GM18520 (cell line): ENCODE measurements around the gene KIF26B.
"Not testable (repeated sequence)": the region's sequence is repeated elsewhere in the genome, so short reads cannot be mapped to it uniquely, and the experiment has no call there.

Source experiments
- ATAC-seq: cut with Tn5 transposase; IDR thresholded peaks from one replicate; pipeline ENCODE4 v1.9.1; 2021; ENCODE audit not compliant: unreplicated experiment

KIF26B gene

GRCh38 chr1:245687636-245688535 lies 533.1 kb downstream of the KIF26B start:
- ATAC-seq = no peak

- ATAC-seq = no peak
Observed at GRCh38 chr1:245688536-245689453, 534.0 kb downstream of the KIF26B start.

DNA sequence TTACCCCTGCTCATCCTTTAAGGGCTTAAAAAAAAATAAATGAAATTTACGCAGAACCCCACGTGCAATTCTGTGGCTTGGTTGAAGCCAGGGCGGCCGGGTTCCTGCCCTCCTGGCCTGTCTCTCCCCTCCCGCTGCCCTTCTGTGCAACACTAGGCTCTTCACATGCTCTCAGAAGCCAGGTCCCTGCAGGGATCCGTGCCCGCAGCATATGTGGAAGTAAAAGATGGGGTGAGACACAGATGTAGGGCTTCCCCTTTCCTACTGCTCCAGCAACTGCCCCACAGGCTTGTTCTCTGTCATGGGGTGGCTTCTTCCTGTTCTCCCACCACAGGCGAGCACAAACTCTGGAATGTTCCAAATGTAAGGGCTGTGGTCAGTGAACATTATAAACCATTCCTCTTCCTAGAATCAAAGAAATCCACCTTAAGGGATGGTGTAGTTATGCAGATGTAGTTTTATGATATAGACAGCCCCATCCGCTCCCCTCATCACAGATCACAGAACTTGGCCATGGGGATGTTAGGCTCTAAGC lies 535.4 kb downstream of the KIF26B start:
- ATAC-seq = no peak

DNA sequence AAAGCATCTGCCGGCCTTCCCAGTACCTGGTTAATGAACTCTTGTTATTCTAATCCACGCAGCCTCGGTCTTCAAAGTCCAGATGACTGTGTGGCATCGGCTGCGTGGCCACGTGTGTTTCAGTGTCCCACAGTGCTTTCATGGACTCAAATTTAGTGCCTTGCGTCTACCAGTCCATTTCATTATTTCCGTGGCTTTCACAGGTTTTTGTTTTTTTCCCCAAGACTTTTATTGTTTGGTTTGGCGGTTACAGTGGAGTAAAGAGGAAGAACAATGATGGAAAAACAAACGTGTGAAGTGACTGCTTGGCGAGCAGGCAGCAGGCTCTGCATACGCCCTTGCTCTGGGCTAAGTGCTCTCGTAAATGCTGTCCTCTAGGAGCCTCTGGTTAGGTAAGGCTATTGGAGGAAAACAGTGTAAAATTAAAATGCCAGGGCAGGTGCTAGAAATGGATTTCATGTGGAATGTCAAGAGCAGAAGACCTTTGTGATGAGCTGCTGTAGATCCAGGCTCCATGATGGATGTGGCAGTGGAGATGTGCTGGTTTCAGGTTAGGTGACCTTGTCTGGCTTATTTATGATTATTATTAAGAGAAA lies 536.3 kb downstream of the KIF26B start:
- ATAC-seq = no peak

GRCh38 chr1:245691897-245692296 lies 537.1 kb downstream of the KIF26B start:
- no peak for ATAC-seq

DNA sequence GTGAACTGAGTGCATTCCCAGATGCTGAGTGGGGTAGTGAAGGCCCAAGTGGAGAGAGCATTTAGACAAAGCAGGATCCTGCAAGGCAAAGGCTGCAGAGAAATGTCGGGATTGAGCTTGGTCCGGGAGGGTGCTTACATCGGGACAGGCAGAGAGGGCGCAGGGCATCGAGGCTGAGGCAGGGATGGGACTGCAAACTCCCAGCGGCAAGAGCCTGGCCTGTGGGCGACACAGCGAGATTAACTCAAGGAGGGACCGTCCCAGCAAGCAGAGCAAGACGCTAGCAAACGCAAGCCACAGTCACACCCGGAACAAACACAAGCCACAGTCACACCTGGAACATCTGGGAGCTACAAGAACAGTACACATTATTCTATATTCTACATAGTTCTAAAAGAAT lies 537.5 kb downstream of the KIF26B start:
- no peak for ATAC-seq

DNA sequence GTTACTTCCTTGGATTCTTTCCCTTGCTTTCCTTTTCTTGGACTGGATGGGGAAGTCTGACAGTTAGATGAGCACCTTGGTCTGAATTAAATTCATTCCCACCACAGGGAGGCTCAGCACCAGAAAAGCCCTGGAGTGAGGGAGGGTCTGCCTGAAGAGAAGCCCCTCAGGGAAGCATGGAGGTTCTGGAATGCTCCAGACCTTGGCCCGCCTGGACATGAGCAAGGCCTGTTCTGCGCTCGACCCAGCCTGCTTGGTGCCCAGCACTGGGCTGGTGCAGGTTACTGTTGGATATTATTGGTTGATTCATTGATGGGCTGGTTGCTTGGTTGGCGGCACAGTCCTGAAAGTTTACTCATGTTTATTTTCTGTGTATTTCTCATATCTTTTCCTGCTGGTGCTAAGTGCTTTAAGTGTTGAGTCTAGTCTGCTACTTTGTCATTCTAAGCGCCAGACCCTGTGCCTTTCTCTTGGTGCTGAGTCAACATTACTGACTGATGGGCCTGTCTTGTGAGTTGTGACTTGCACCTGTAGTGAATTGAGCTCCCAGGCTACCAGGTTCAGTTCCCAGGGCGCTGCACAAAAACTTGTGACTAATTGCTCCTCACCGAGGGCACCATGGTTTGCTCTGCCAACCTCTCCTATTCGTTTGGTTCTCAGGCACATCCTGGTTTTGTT lies 538.5 kb downstream of the KIF26B start:
- ATAC-seq = no peak

GRCh38 chr1:245693941-245694752 lies 539.4 kb downstream of the KIF26B start:
- no peak for ATAC-seq

DNA sequence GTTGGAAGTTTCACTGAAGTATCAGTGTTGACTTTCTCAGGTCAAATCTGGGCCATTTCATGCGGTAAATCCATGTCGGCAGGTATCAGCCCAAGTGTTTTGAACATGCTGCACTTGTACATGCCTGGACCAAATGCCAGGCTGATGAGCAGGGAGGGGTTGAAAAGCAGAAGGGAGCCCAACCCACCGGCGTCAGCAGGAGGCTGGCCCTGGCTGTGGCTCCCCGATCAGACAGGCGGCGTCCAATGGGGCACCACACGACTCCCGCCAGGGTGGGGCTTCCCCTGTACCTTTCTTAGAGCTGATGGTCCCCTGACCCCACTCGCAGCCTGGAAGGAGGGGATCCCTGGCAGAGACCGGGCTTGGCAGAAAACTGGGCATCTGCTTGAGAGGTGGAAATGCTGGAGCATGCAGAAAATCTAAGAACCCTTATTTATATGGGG lies 540.0 kb downstream of the KIF26B start:
- no peak for ATAC-seq

DNA sequence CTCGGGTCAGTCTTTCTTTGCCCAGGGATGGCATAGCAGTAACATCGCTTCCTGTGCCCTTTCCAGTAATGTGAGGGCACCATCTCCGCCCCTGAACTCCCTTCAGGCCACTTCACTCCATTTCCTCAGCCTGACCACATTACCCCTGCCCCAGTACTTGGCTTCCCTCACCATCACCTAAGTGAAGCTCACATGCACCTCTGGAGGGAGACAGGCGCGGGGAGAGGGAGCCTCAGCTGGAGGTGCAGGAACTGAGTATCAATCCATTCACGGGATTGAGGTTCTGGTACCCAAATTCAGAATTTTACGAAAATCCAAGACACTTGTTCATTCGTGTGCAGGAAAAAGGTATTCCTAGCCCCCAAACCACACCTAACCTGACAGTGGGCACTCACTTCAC lies 540.4 kb downstream of the KIF26B start:
- no peak for ATAC-seq

DNA sequence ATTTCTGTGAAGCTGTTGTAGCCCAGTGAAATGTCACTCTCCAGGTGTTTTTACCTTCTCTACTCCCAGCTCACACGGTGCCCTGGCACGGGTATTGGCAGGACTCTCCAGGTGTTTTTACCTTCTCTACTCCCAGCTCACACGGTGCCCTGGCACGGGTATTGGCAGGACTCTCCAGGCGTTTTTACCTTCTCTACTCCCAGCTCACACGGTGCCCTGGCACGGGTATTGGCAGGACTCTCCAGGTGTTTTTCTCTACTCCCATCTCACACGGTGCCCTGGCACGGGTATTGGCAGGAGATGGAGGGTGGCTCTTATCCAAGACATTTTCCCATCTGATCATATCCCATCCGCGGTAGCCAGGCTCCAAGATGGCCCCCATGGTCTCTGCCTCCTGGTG lies 540.9 kb downstream of the KIF26B start:
- ATAC-seq = not testable (repeated sequence)

DNA sequence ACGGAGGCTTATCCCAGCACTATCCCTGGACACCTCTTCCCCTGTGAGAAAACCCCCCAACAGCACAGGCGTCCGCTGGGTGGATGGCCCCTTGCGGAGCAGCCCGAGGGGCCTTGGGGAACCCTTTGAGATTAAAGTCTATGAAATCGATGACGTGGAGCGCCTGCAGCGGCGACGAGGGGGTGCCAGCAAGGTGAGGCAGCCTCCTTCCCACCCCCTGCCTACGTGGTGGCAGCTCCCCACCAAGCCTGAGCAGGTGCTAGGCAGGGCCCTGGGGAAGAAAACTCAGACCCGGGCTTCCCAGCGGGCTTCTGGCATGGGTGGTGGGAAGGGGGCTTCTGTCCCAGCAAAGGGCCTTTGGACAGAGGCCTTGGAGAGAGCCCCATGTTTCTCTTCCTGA lies 543.3 kb downstream of the KIF26B start:
- no peak for ATAC-seq

DNA sequence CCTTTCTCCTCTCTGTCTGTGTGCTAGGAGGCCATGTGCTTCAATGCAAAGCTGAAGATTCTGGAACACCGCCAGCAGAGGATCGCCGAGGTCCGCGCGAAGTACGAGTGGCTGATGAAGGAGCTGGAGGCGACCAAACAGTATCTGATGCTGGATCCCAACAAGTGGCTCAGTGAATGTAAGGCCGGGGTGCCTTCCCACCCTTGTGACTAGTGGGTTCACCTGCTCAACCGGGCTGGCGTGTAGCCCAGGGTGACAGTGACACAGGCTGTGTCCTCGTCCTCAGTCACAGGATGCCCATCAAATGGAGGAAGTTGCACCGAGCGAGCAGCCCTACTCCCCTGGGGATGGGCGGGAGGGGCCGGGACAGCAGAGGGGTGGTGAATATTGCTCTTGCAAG lies 544.1 kb downstream of the KIF26B start:
- no peak for ATAC-seq

DNA sequence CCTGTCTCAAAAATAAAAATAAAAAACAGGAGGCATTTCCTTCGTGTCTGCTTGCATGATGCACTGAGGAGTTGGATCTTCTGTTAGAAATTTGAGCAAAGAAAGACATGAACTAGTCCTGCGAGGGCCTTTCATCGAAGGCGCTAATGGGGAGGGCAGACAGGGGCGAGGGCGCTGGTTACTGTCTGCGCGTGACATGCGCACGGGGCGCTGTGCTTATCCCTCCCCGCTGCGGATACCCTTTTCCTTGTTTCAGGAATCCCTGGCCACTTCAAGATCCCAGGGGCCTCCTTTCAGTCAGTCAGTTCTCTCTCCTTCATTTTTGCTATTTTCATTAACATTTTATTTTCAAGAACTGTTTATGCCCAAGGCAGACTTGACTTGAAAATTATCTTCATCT lies 545.8 kb downstream of the KIF26B start:
- no peak for ATAC-seq

- ATAC-seq = no peak
Observed at GRCh38 chr1:245701631-245702030, 546.8 kb downstream of the KIF26B start.

DNA sequence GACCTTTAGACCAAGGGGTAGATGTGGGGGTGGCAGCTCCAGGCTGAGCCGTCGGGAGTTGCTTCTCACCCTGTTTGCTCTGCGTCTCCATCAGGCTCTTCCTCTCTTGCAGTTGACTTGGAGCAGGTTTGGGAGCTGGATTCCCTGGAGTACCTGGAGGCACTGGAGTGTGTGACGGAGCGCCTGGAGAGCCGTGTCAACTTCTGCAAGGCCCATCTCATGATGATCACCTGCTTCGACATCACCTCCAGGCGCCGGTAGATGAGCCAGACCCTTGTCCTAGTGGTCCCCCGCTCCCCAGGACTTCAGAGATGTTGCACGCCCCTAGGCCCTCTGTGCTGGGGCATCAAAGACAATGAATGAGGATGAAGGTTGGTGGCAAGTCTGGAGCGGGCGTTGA lies 547.6 kb downstream of the KIF26B start:
- no peak for ATAC-seq

- ATAC-seq = no peak
Observed at GRCh38 chr1:245704341-245704740, 549.6 kb downstream of the KIF26B start.

- ATAC-seq = no peak
Observed at GRCh38 chr1:245704765-245705164, 550.0 kb downstream of the KIF26B start.

- ATAC-seq = no peak
Observed at GRCh38 chr1:245707941-245708340, 553.2 kb downstream of the KIF26B start.
